ENCODE data around the gene ARID4A.

GRCh38 chr14:58275527-58276190 lies 22.7 kb upstream of the ARID4A start:
- TF ChIP-seq CTCF (IDR thresholded peaks at IDR 0.05; ENCODE audit: borderline replicate concordance, extremely low read depth, low read length, poor library complexity, severe bottlenecking), result no peak
- TF ChIP-seq EZH2 (IDR thresholded peaks at IDR 0.05; ENCODE audit: borderline replicate concordance, low read depth, low read length, severe bottlenecking), result no peak

Measured in DND-41 (cell line).